LHCN-M2 (cell line): Measurements from ENCODE around the gene STIMATE. TPM values are rescaled to one million over a fixed set of nuclear protein-coding genes. Genes with fewer than 3 reads are reported as not detected.

Experiments used
- DNase-seq: peaks from one replicate; pipeline ENCODE4 v3.0.0-alpha.2; 2012; ENCODE audit warnings: low read depth
- total RNA-seq: library from RNA; depleted of rRNA; stranded (reverse); fragments of >200 nt; gene quantifications from 2 replicates; pipeline ENCODE4 v1.2.3, GENCODE V29; 2014

Gene STIMATE
- total RNA-seq, 1 experiment from 2014 or later, result 22.2 TPM

- DNase-seq, result no peak
Measured at GRCh38 chr3:52894756-52895155, 2.6 kb downstream of the STIMATE start.

GRCh38 chr3:52893723-52894122 is 3.6 kb downstream of the STIMATE start:
- DNase-seq, result no peak

GRCh38 chr3:52892625-52893311 is 4.6 kb downstream of the STIMATE start:
- DNase-seq, result peak; percentile 31

- DNase-seq, result peak; percentile 30
Measured at GRCh38 chr3:52892290-52892624, 5.1 kb downstream of the STIMATE start.

GRCh38 chr3:52891615-52892081 is 5.7 kb downstream of the STIMATE start:
- peak; percentile 13 for DNase-seq

GRCh38 chr3:52891164-52891563 is 6.2 kb downstream of the STIMATE start:
- no peak for DNase-seq

GRCh38 chr3:52890735-52891134 is 6.6 kb downstream of the STIMATE start:
- DNase-seq, result no peak

- DNase-seq, result no peak
Measured at GRCh38 chr3:52889901-52890300, 7.4 kb downstream of the STIMATE start.

- no peak for DNase-seq
Measured at GRCh38 chr3:52887166-52887565, 10.2 kb downstream of the STIMATE start.

- no peak for DNase-seq
Measured at GRCh38 chr3:52886049-52886730, 11.2 kb downstream of the STIMATE start.

- no peak for DNase-seq
Measured at GRCh38 chr3:52882377-52882776, 15.0 kb downstream of the STIMATE start.

GRCh38 chr3:52881871-52882270 is 15.5 kb downstream of the STIMATE start:
- DNase-seq, result no peak

- no peak for DNase-seq
Measured at GRCh38 chr3:52880474-52880873, 16.9 kb downstream of the STIMATE start.

GRCh38 chr3:52880047-52880446 is 17.3 kb downstream of the STIMATE start:
- no peak for DNase-seq

- no peak for DNase-seq
Measured at GRCh38 chr3:52879581-52879980, 17.8 kb downstream of the STIMATE start.

GRCh38 chr3:52879090-52879489 is 18.3 kb downstream of the STIMATE start:
- DNase-seq, result no peak

- no peak for DNase-seq
Measured at GRCh38 chr3:52877085-52877484, 20.3 kb downstream of the STIMATE start.

- DNase-seq, result no peak
Measured at GRCh38 chr3:52874864-52875587, 22.3 kb downstream of the STIMATE start.

GRCh38 chr3:52874160-52874701 is 23.1 kb downstream of the STIMATE start:
- no peak for DNase-seq

- DNase-seq, result peak; percentile 57
Measured at GRCh38 chr3:52873433-52874159, 23.8 kb downstream of the STIMATE start.

GRCh38 chr3:52872245-52872644 is 25.1 kb downstream of the STIMATE start:
- no peak for DNase-seq

- no peak for DNase-seq
Measured at GRCh38 chr3:52871761-52872160, 25.6 kb downstream of the STIMATE start.
